ENCODE data around the gene UST. TPM values are rescaled to one million over a fixed set of nuclear protein-coding genes. Genes with fewer than 3 reads are reported as not detected.
"Not testable (repeated sequence)": the region's sequence is repeated elsewhere in the genome, so short reads cannot be mapped to it uniquely, and the experiment has no call there.

Gene UST
- total RNA-seq, 5 donors from 2014 or later (not counting 1 experiment from before 2014, with no cell fraction given), result 1.9 to 5.3 (median 3.0) TPM

- Histone ChIP-seq H3K27ac (ENCODE audit: low read length) (no peak overlapping the region), H3K27me3 (replicated peaks in 1 of 2; ENCODE audit: control insufficient read depth in 2 of 2, extremely low read depth in 1 of 2, insufficient read depth in 2 of 2, low read length in 1 of 2) (no peaks in the 10 kb centered on the region), H3K4me3 (ENCODE audit: control insufficient read depth in 1 of 2, extremely low read depth in 1 of 2, low read length in 1 of 2) (no peak overlapping the region), H3K4me1 (ENCODE audit: control insufficient read depth in 1 of 2, extremely low read depth in 1 of 2, insufficient read depth in 2 of 2, low read length in 2 of 2) (peaks cover 3 to 7% of the 10 kb centered on the region in 2 experiments), H3K36me3 (ENCODE audit: control insufficient read depth in 2 of 2, extremely low read depth in 1 of 2, insufficient read depth in 1 of 2, low read length in 1 of 2) (no peaks in the 10 kb centered on the region), H3K9me3 (no peaks in the 10 kb centered on the region)
- DNase-seq, result no peak
- ChIA-PET POLR2A (no interaction called here), CTCF (no interaction called here)
- H3K27ac Mint-ChIP-seq, result peak overlapping the region in 1 of 2 donors; percentile 15
- H3K9me3 Mint-ChIP-seq, result peaks cover 0 to 20% (median 11%) of the 10 kb centered on the region in 3 donors
- peaks cover 0 to 4% of the 10 kb centered on the region in 2 donors for H3K27me3 Mint-ChIP-seq
- peaks cover 8 to 18% (median 9%) of the 10 kb centered on the region in 3 donors for H3K4me1 Mint-ChIP-seq
- peaks cover 22% of the 10 kb centered on the region for H3K36me3 Mint-ChIP-seq
- ATAC-seq (replicated peaks in 1 of 4), result no peak
- WGBS (ENCODE audit: insufficient coverage), result 71% methylated on average over 2 of the region's 4 CpGs
- no peak overlapping the region for H3K4me3 Mint-ChIP-seq
Observed at GRCh38 chr6:149004664-149005063, 257.8 kb downstream of the UST start.

- DNase-seq; H3K4me3 Mint-ChIP-seq; H3K27me3 Mint-ChIP-seq; H3K4me1 Mint-ChIP-seq; POLR2A ChIA-PET; H3K36me3 ChIP-seq (ENCODE audit: control insufficient read depth in 2 of 2, extremely low read depth in 1 of 2, insufficient read depth in 1 of 2, low read length in 1 of 2); H3K27ac Mint-ChIP-seq; H3K9me3 Mint-ChIP-seq; H3K4me1 ChIP-seq (ENCODE audit: control insufficient read depth in 1 of 2, extremely low read depth in 1 of 2, insufficient read depth in 2 of 2, low read length in 2 of 2); CTCF ChIA-PET; ATAC-seq (replicated peaks in 1 of 4); H3K4me3 ChIP-seq (ENCODE audit: control insufficient read depth in 1 of 2, extremely low read depth in 1 of 2, low read length in 1 of 2); H3K9me3 ChIP-seq; H3K27ac ChIP-seq (ENCODE audit: low read length); H3K27me3 ChIP-seq (replicated peaks in 1 of 2; ENCODE audit: control insufficient read depth in 2 of 2, extremely low read depth in 1 of 2, insufficient read depth in 2 of 2, low read length in 1 of 2): not testable (repeated sequence)
- peaks cover 19% of the 10 kb centered on the region for H3K36me3 Mint-ChIP-seq
- WGBS (ENCODE audit: insufficient coverage), result no CpG with 5 or more reads among the region's 1 CpG
Observed at GRCh38 chr6:149006236-149006635, 259.4 kb downstream of the UST start.

GRCh38 chr6:149006671-149007070, 259.8 kb downstream of the UST start:
- Histone ChIP-seq H3K27ac (ENCODE audit: low read length) (no peak overlapping the region), H3K9me3 (no peaks in the 10 kb centered on the region), H3K4me3 (ENCODE audit: control insufficient read depth in 1 of 2, extremely low read depth in 1 of 2, low read length in 1 of 2) (no peak overlapping the region), H3K4me1 (ENCODE audit: control insufficient read depth in 1 of 2, extremely low read depth in 1 of 2, insufficient read depth in 2 of 2, low read length in 2 of 2) (no peaks in the 10 kb centered on the region), H3K27me3 (replicated peaks in 1 of 2; ENCODE audit: control insufficient read depth in 2 of 2, extremely low read depth in 1 of 2, insufficient read depth in 2 of 2, low read length in 1 of 2) (no peaks in the 10 kb centered on the region), H3K36me3 (ENCODE audit: control insufficient read depth in 2 of 2, extremely low read depth in 1 of 2, insufficient read depth in 1 of 2, low read length in 1 of 2) (no peaks in the 10 kb centered on the region)
- ATAC-seq (replicated peaks in 1 of 4), result no peak
- no CpG with 5 or more reads among the region's 3 CpGs for WGBS (ENCODE audit: insufficient coverage)
- Mint-ChIP-seq H3K27ac (no peak overlapping the region), H3K9me3 (peaks cover 0 to 6% (median 0%) of the 10 kb centered on the region in 3 donors), H3K27me3 (peaks cover 0 to 4% of the 10 kb centered on the region in 2 donors), H3K4me1 (peaks cover 0 to 4% (median 0%) of the 10 kb centered on the region in 3 donors), H3K36me3 (peaks cover 19% of the 10 kb centered on the region), H3K4me3 (no peak overlapping the region)
- DNase-seq, result no peak
- CTCF ChIA-PET, result no interaction called here
- POLR2A ChIA-PET, result no interaction called here

- ChIA-PET POLR2A (no interaction called here), CTCF (no interaction called here)
- no peaks in the 10 kb centered on the region for H3K27me3 ChIP-seq (replicated peaks in 1 of 2; ENCODE audit: control insufficient read depth in 2 of 2, extremely low read depth in 1 of 2, insufficient read depth in 2 of 2, low read length in 1 of 2)
- peaks cover 0 to 4% (median 0%) of the 10 kb centered on the region in 3 donors for H3K4me1 Mint-ChIP-seq
- ATAC-seq (replicated peaks in 1 of 4) (no peak), DNase-seq (no peak)
- peaks cover 19% of the 10 kb centered on the region for H3K36me3 Mint-ChIP-seq
- H3K27ac Mint-ChIP-seq, result no peak overlapping the region
- peaks cover 0 to 6% (median 0%) of the 10 kb centered on the region in 3 donors for H3K9me3 Mint-ChIP-seq
- H3K9me3 ChIP-seq, result no peaks in the 10 kb centered on the region
- H3K4me3 Mint-ChIP-seq, result no peak overlapping the region
- no peaks in the 10 kb centered on the region for H3K36me3 ChIP-seq (ENCODE audit: control insufficient read depth in 2 of 2, extremely low read depth in 1 of 2, insufficient read depth in 1 of 2, low read length in 1 of 2)
- no peak overlapping the region for H3K27ac ChIP-seq (ENCODE audit: low read length)
- WGBS (ENCODE audit: insufficient coverage), result no CpG with 5 or more reads among the region's 2 CpGs
- no peaks in the 10 kb centered on the region for H3K4me1 ChIP-seq (ENCODE audit: control insufficient read depth in 1 of 2, extremely low read depth in 1 of 2, insufficient read depth in 2 of 2, low read length in 2 of 2)
- no peak overlapping the region for H3K4me3 ChIP-seq (ENCODE audit: control insufficient read depth in 1 of 2, extremely low read depth in 1 of 2, low read length in 1 of 2)
- peaks cover 0 to 4% of the 10 kb centered on the region in 2 donors for H3K27me3 Mint-ChIP-seq
Observed at GRCh38 chr6:149007846-149008245, 261.0 kb downstream of the UST start.

GRCh38 chr6:149008741-149009140, 261.9 kb downstream of the UST start:
- H3K27ac Mint-ChIP-seq, result no peak overlapping the region
- ATAC-seq (replicated peaks in 1 of 4), result no peak
- DNase-seq, result no peak
- Histone ChIP-seq H3K4me3 (ENCODE audit: control insufficient read depth in 1 of 2, extremely low read depth in 1 of 2, low read length in 1 of 2) (no peak overlapping the region), H3K9me3 (no peaks in the 10 kb centered on the region), H3K4me1 (ENCODE audit: control insufficient read depth in 1 of 2, extremely low read depth in 1 of 2, insufficient read depth in 2 of 2, low read length in 2 of 2) (no peaks in the 10 kb centered on the region), H3K36me3 (ENCODE audit: control insufficient read depth in 2 of 2, extremely low read depth in 1 of 2, insufficient read depth in 1 of 2, low read length in 1 of 2) (no peaks in the 10 kb centered on the region), H3K27ac (ENCODE audit: low read length) (no peak overlapping the region), H3K27me3 (replicated peaks in 1 of 2; ENCODE audit: control insufficient read depth in 2 of 2, extremely low read depth in 1 of 2, insufficient read depth in 2 of 2, low read length in 1 of 2) (no peaks in the 10 kb centered on the region)
- peaks cover 0 to 4% (median 0%) of the 10 kb centered on the region in 3 donors for H3K4me1 Mint-ChIP-seq
- H3K9me3 Mint-ChIP-seq, result peaks cover 0 to 6% (median 0%) of the 10 kb centered on the region in 3 donors
- H3K27me3 Mint-ChIP-seq, result peaks cover 0 to 4% of the 10 kb centered on the region in 2 donors
- no peak overlapping the region for H3K4me3 Mint-ChIP-seq
- WGBS (ENCODE audit: insufficient coverage), result no CpG with 5 or more reads among the region's 2 CpGs
- H3K36me3 Mint-ChIP-seq, result peaks cover 19% of the 10 kb centered on the region
- ChIA-PET CTCF (no interaction called here), POLR2A (interaction anchor here in 1 of 2 donors (0.6 kb wide), 1 partner anchor 627 kb away, joined by 3 read pairs; no protein-coding TSS in a partner anchor)

- CTCF ChIA-PET, result interaction anchor here in 1 of 2 donors (0.7 kb wide), 1 partner anchor 128 kb away, joined by 4 read pairs; no protein-coding TSS in a partner anchor
- peaks cover 3% of the 10 kb centered on the region for H3K36me3 Mint-ChIP-seq
Observed at GRCh38 chr6:149012040-149012545, 265.3 kb downstream of the UST start.

More at GRCh38 chr6:149012040-149012545, 265.3 kb downstream of the UST start:
- Histone ChIP-seq H3K36me3 (ENCODE audit: control insufficient read depth in 2 of 2, extremely low read depth in 1 of 2, insufficient read depth in 1 of 2, low read length in 1 of 2) (no peaks in the 10 kb centered on the region), H3K4me1 (ENCODE audit: control insufficient read depth in 1 of 2, extremely low read depth in 1 of 2, insufficient read depth in 2 of 2, low read length in 2 of 2) (no peaks in the 10 kb centered on the region), H3K27me3 (replicated peaks in 1 of 2; ENCODE audit: control insufficient read depth in 2 of 2, extremely low read depth in 1 of 2, insufficient read depth in 2 of 2, low read length in 1 of 2) (no peaks in the 10 kb centered on the region), H3K4me3 (ENCODE audit: control insufficient read depth in 1 of 2, extremely low read depth in 1 of 2, low read length in 1 of 2) (no peak overlapping the region), H3K27ac (ENCODE audit: low read length) (no peak overlapping the region), H3K9me3 (no peaks in the 10 kb centered on the region)
- H3K4me3 Mint-ChIP-seq, result no peak overlapping the region
- ATAC-seq (replicated peaks in 1 of 4) (no peak), DNase-seq (no peak)
- no peak overlapping the region for H3K27ac Mint-ChIP-seq
- H3K27me3 Mint-ChIP-seq, result peaks cover 0 to 4% of the 10 kb centered on the region in 2 donors
- H3K9me3 Mint-ChIP-seq, result no peaks in the 10 kb centered on the region
- POLR2A ChIA-PET, result no interaction called here
- H3K4me1 Mint-ChIP-seq, result no peaks in the 10 kb centered on the region
- 100% methylated on average over 2 of the region's 6 CpGs for WGBS (ENCODE audit: insufficient coverage)

Measured in T-cell (primary cell).